ENCODE results near the gene DMXL1.
"Not testable (repeated sequence)": the region's sequence is repeated elsewhere in the genome, so short reads cannot be mapped to it uniquely, and the experiment has no call there.

The DMXL1 gene

DNA sequence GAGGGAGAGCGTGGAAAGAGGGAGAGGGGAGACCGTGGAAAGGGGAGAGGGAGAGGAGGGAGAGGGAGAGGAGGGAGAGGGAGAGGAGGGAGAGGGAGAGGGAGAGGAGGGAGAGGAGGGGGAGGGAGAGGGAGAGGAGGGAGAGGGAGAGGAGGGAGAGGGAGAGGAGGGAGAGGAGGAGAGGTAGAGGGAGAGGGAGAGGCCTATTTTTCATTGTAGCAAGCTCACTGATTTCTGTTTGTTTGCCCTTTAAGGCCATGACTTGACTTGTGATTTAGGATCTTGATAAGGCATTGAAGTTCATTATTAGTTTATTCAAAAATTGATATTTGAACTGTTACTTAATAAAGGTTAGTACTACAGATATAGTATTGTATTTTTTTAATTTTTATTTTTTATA, 52.4 kb downstream of the DMXL1 start:
- H3K27me3 Mint-ChIP-seq, result no peaks in the 10 kb centered on the region
- CTCF ChIA-PET, result no interaction called here
- DNase-seq, result no peak
- H3K27ac Mint-ChIP-seq, result no peak overlapping the region
- H3K4me1 Mint-ChIP-seq, result no peaks in the 10 kb centered on the region
- H3K36me3 Mint-ChIP-seq, result peaks cover 32% of the 10 kb centered on the region
- H3K9me3 Mint-ChIP-seq, result peaks cover 3% of the 10 kb centered on the region
- H3K4me3 Mint-ChIP-seq, result no peak overlapping the region

DNA sequence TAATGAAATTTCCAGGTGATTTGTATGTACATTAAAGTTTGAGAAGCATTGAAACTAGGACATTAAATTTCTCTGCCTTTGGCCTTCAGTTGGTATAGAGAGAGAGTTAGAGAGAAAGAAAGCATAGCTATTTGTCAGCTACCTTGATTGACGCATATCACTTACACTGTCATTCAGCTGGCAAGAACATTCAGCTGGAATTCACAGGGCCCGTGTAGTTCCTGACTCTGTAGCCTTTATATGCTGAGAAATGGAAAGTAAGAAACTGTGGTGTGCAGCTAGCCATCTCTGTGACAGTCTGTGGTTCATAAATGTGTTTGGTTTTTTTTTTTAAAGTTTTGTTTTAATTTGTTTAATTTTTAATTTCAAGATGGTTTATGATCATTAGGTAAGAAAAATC, 58.9 kb downstream of the DMXL1 start:
- H3K4me1 Mint-ChIP-seq, result no peaks in the 10 kb centered on the region
- no peak overlapping the region for H3K27ac Mint-ChIP-seq
- H3K9me3 Mint-ChIP-seq, result no peaks in the 10 kb centered on the region
- no peaks in the 10 kb centered on the region for H3K27me3 Mint-ChIP-seq
- no peak overlapping the region for H3K4me3 Mint-ChIP-seq
- no peak for DNase-seq
- CTCF ChIA-PET, result no interaction called here
- peaks cover 31% of the 10 kb centered on the region for H3K36me3 Mint-ChIP-seq

DNA sequence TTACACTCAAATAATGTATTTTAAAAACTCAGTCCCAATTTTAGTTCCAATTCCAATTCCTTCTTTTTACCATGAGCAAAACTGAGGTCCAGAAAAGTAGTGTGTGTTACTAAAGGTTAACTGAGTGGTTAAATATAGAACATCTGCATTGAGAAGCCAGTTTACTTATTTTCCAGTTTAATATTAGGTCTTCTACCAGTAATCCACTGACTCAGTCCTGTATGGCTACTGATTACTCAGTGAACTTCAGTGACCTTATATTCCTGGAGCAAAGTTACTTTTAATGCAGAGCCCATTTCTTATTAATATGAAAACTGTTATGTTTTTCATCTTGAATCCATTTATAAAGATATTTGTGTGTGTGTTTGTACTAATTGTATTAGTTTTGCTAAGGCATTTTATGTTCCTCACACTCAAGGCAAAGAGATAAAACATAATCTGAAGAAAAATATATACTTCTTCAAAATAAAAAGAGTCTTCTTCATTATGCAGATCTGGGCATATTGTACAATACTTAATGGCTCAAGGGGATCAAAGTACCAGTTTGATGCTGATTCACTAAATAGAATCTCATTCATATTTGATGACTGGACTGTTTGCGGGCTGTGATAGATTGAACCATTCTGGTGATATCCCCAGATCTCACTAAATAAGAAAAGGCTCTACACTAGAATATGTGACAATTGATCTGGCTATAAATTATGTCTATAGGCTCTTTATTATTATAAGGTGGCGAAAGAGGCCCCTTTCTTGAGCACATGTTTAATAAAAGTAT, 60.8 kb downstream of the DMXL1 start:
- no peak for DNase-seq
- Mint-ChIP-seq H3K27me3 (no peaks in the 10 kb centered on the region), H3K27ac (no peak overlapping the region), H3K4me3 (no peak overlapping the region), H3K36me3 (peaks cover 45% of the 10 kb centered on the region), H3K9me3 (peaks cover 14% of the 10 kb centered on the region), H3K4me1 (no peaks in the 10 kb centered on the region)
- CTCF ChIA-PET, result no interaction called here

DNA sequence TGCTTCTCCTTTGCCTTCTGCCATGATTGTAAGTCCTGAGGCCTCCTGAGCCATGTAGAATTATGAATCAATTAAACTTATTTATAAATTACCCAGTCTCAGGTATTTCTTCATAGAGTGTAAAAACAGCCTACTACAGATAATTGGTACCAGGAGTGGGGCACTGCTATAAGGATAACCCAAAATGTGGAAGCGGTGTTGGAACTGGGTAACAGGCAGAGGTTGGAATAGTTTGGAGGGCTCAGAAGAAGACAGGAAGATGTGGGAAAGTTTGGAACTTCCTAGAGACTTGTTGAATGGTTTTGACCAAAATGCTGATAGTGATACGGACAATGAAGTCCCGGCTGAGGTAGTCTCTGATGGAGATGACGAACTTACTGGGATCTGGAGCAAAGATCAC, 64.9 kb downstream of the DMXL1 start:
- H3K27me3 Mint-ChIP-seq, H3K4me3 Mint-ChIP-seq, H3K4me1 Mint-ChIP-seq, H3K27ac Mint-ChIP-seq, CTCF ChIA-PET, DNase-seq: not testable (repeated sequence)
- H3K36me3 Mint-ChIP-seq, result peaks cover 58% of the 10 kb centered on the region
- H3K9me3 Mint-ChIP-seq, result peaks cover 28% of the 10 kb centered on the region

DNA sequence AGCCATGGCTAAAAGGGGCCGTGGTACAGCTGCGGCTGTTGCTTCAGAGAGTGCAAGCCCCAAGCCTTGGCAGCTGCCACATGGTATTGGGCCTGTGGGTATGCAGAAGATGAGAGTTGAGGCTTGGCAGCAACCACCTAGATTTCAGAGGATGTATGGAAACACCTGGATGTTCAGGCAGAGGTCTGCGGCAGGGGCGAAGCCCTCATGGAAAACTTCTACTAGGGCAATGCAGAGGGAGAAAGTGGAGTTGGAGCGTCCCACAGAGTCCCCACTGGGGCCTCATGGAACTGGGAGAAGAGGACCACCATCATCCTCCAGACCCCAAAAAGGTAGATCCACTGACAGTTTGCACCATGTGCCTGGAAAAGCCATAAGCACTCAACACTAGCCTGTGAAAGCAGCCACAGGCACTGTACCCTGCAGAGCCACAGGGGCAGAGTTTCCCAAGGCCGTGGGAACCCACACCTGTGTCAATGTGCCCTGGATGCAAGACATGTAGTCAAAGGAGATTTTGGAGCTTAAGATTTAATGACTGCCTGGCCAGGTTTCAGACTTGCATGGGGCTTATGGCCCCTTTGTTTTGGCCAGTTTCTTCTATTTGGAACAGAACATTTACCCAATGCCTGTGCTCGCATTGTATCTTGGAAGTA, 65.9 kb downstream of the DMXL1 start:
- CTCF ChIA-PET, result no interaction called here
- H3K9me3 Mint-ChIP-seq, result peaks cover 29% of the 10 kb centered on the region
- no peaks in the 10 kb centered on the region for H3K27me3 Mint-ChIP-seq
- H3K4me1 Mint-ChIP-seq, result no peaks in the 10 kb centered on the region
- no peak overlapping the region for H3K27ac Mint-ChIP-seq
- no peak for DNase-seq
- peaks cover 58% of the 10 kb centered on the region for H3K36me3 Mint-ChIP-seq
- no peak overlapping the region for H3K4me3 Mint-ChIP-seq

DNA sequence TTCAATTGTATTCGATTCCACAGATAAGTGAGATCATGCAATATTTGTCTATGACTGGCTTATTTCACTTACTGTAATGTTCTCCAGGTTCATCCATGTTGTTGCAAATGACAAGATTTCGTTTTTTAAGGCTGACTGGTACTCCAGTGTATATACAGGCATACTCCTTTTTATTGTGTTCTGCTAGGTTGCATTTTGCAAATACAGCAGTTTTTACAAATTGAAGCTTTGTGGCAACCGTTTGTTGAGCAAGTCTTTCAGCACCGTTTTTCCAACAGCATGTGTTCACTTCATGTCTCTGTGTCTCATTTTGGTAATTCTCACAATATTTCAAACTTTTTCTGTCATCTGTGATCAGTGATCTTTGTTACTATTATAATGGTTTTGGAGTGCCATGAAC, 82.7 kb downstream of the DMXL1 start:
- no peak overlapping the region for H3K4me3 Mint-ChIP-seq
- H3K9me3 Mint-ChIP-seq, result peaks cover 7% of the 10 kb centered on the region
- H3K27ac Mint-ChIP-seq, result no peak overlapping the region
- no peaks in the 10 kb centered on the region for H3K4me1 Mint-ChIP-seq
- no peak for DNase-seq
- peaks cover 55% of the 10 kb centered on the region for H3K36me3 Mint-ChIP-seq
- CTCF ChIA-PET, result interaction anchor here (0.6 kb wide), 1 partner anchor 13 kb away, joined by 4 read pairs; no protein-coding TSS in a partner anchor
- no peaks in the 10 kb centered on the region for H3K27me3 Mint-ChIP-seq

DNA sequence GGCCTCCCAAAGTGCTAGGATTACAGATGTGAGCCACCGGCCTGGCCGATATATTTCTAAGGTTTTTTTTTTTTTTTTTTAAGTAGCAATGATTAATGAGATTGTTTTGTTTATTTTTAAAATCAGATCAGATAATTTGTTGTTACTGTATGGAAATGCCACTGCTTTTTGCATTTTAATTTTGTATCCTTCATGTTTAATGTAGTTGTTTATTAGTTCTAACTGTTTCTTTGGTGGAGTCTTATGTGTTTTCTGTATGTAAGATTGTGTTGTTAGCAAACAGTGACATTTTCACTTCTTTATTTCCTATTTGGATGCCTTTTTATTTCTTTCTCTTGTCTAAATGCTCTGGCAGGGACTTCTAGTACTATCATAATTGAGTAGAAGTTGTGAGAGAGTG, 87.3 kb downstream of the DMXL1 start:
- peaks cover 8% of the 10 kb centered on the region for H3K9me3 Mint-ChIP-seq
- no peaks in the 10 kb centered on the region for H3K4me1 Mint-ChIP-seq
- no peaks in the 10 kb centered on the region for H3K27me3 Mint-ChIP-seq
- H3K36me3 Mint-ChIP-seq, result peaks cover 45% of the 10 kb centered on the region
- DNase-seq, result no peak
- CTCF ChIA-PET, result no interaction called here
- H3K4me3 Mint-ChIP-seq, result no peak overlapping the region
- no peak overlapping the region for H3K27ac Mint-ChIP-seq

DNA sequence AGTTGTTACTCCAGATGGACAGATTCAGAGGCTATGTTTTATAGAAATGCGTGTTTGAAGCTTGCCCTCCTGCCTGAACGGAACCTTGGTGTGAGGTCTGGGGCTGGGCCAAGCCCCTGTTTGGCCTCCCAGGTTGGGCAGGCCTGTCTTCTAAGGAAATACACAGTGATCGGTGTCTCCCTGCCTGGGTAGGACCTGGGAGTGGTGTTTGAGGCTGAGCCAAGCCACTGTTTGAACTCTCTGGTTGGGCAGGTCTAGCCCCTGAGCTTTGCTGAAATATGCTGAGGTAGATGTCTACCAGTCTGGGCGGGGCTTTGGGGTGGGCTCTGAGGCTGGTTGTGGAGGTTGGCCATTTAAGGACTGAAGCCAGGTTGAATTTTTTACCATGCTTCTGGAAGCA, 90.5 kb downstream of the DMXL1 start:
- no peak overlapping the region for H3K27ac Mint-ChIP-seq
- no peak overlapping the region for H3K4me3 Mint-ChIP-seq
- CTCF ChIA-PET, result no interaction called here

DNA sequence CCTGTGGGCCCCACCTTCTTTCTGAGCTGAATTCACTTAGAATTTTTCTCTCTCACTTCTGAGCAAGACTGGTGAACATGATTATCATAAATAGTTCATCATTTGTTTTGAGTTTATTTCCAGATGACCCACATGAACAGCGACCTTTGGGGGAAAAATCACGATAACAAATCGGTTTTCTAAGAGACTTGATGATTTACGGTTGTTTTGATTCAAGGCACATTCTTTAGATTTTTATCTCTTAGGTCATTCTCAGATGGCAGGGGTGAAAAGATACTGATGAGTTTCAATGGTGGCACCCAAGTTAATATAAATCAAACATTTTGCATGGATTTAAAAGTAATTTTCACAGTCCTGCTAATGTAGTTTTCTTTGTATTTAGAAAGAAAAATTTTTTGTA, 95.1 kb downstream of the DMXL1 start:
- CTCF ChIA-PET, result no interaction called here
- Mint-ChIP-seq H3K9me3 (no peaks in the 10 kb centered on the region), H3K4me1 (peaks cover 3% of the 10 kb centered on the region), H3K27ac (no peak overlapping the region), H3K27me3 (no peaks in the 10 kb centered on the region), H3K4me3 (no peak overlapping the region), H3K36me3 (peaks cover 32% of the 10 kb centered on the region)
- no peak for DNase-seq

More for the DNA sequence above, 90.5 kb downstream of the DMXL1 start:
- H3K9me3 Mint-ChIP-seq, result peaks cover 8% of the 10 kb centered on the region
- H3K36me3 Mint-ChIP-seq, result peaks cover 34% of the 10 kb centered on the region
- H3K4me1 Mint-ChIP-seq, result no peaks in the 10 kb centered on the region
- DNase-seq, result no peak
- H3K27me3 Mint-ChIP-seq, result no peaks in the 10 kb centered on the region

DNA sequence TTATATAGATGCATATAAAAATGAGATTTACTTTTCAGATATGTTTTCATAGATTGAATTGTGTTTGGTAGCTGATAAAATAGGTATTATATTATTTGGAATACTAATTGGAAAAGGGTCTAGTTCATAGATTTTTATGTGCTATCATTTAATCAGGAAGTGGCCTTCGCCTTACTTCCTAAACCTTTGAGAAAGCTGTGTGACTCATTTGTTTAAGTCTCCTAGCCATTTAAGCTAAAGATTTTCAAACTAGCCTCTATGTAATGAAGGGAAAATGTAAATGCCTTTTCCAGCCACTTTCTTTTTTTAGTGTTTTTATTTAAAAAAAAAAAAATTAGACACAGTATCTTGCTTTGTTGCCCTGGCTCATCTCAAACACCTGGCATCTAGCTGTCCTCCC, 97.5 kb downstream of the DMXL1 start:
- H3K4me1 Mint-ChIP-seq, result peaks cover 3% of the 10 kb centered on the region
- CTCF ChIA-PET, result interaction anchor here (0.7 kb wide), 1 partner anchor 46 kb away, joined by 3 read pairs; no protein-coding TSS in a partner anchor
- no peak overlapping the region for H3K4me3 Mint-ChIP-seq
- H3K36me3 Mint-ChIP-seq, result peaks cover 32% of the 10 kb centered on the region
- DNase-seq, result no peak
- no peaks in the 10 kb centered on the region for H3K9me3 Mint-ChIP-seq
- H3K27ac Mint-ChIP-seq, result no peak overlapping the region
- H3K27me3 Mint-ChIP-seq, result no peaks in the 10 kb centered on the region

DNA sequence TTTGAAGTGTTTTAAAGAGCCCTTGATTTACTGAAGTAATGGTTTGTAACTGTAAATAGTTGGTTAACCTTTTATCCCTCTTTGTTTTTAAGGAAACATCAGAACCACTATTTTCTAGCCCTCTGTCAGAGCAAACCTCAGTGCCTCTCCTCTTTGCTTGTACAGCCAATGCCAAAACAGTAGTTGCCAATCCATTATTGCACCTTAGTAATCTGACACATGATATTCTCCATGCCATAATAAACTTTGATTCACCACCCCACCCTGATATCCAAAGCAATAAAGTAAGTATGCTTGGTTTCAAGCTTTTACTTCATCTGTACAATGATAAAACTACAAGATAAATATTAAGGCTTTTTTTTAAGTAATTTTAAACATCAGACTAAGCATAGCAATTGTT, 100.8 kb downstream of the DMXL1 start:
- H3K36me3 Mint-ChIP-seq, result peaks cover 20% of the 10 kb centered on the region
- DNase-seq, result no peak
- H3K4me3 Mint-ChIP-seq, result no peak overlapping the region
- H3K27ac Mint-ChIP-seq, result no peak overlapping the region
- peaks cover 8% of the 10 kb centered on the region for H3K4me1 Mint-ChIP-seq
- no peaks in the 10 kb centered on the region for H3K27me3 Mint-ChIP-seq
- no peaks in the 10 kb centered on the region for H3K9me3 Mint-ChIP-seq
- CTCF ChIA-PET, result no interaction called here

DNA sequence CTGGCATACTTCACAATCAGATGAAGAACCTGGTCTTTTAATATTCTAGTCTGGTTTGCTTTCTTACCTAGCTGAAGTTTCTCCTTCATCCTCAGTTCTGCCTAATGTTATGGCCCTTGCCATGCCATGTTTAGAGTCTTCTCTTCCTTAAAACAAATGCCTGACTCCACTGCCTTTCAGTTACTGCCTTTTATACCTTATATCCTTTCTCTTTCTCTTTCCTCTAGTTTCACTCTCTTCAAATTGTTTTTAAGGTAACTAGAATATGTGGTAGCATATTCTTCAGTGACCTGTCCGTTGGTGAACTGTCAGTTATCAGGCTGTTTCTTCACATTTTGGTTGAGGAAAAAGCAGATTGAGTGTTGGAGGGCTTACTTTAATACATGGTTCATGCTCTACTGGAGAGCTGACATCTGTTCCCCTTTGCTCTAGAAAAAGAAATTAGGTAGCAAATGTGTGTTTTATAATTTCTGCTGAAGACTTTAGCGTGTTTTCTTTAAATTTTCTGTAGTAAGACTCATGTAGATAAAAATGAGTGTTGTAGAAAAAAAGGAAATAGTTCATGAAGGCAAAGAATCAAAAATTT, 103.8 kb downstream of the DMXL1 start:
- no peaks in the 10 kb centered on the region for H3K27me3 Mint-ChIP-seq
- DNase-seq, result no peak
- H3K9me3 Mint-ChIP-seq, result no peaks in the 10 kb centered on the region
- peaks cover 19% of the 10 kb centered on the region for H3K36me3 Mint-ChIP-seq
- H3K27ac Mint-ChIP-seq, result no peak overlapping the region
- CTCF ChIA-PET, result no interaction called here
- peaks cover 5% of the 10 kb centered on the region for H3K4me1 Mint-ChIP-seq
- no peak overlapping the region for H3K4me3 Mint-ChIP-seq

DNA sequence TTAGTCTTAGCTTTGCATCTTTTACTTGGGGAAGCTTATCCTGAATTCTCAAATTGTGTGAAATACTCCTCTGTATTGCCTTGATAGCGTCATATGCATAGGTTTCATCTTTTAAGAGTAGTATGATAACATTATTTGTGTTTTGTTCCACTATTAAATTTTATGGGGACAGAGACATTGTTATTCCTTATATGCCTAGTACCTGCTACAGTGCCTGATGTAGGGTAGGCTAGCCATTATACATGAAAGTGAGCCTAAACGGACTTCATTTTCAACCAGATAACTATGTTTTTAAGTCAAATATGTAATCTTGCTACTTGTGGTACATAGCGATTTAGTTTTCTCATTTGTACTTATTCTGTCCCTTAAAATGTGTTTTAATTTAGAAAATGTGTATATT, 105.9 kb downstream of the DMXL1 start:
- no peak overlapping the region for H3K4me3 Mint-ChIP-seq
- no peaks in the 10 kb centered on the region for H3K9me3 Mint-ChIP-seq
- H3K27me3 Mint-ChIP-seq, result no peaks in the 10 kb centered on the region
- no peak for DNase-seq
- peaks cover 5% of the 10 kb centered on the region for H3K4me1 Mint-ChIP-seq
- CTCF ChIA-PET, result no interaction called here
- H3K27ac Mint-ChIP-seq, result no peak overlapping the region
- H3K36me3 Mint-ChIP-seq, result peaks cover 11% of the 10 kb centered on the region

DNA sequence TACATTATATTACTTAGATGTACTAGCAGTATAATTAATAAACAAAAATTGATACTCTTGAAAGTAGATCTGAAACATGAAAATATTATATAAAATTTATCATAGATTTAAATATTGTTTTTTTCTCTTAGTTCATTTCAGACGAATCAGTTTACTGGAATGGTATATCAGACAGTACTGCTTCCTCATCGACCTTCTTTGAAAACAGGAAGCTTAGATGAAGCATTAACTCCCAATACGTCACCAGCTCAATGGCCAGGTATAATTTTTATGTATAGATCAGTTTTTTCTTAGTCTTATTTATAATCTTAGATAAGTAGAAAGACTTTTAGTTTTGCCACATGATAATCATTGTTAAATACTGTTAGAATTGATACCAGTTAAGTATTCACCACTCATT, 106.3 kb downstream of the DMXL1 start:
- Mint-ChIP-seq H3K4me3 (no peak overlapping the region), H3K4me1 (peaks cover 5% of the 10 kb centered on the region), H3K27ac (no peak overlapping the region), H3K27me3 (no peaks in the 10 kb centered on the region), H3K36me3 (peaks cover 10% of the 10 kb centered on the region), H3K9me3 (no peaks in the 10 kb centered on the region)
- no peak for DNase-seq
- CTCF ChIA-PET, result no interaction called here

DNA sequence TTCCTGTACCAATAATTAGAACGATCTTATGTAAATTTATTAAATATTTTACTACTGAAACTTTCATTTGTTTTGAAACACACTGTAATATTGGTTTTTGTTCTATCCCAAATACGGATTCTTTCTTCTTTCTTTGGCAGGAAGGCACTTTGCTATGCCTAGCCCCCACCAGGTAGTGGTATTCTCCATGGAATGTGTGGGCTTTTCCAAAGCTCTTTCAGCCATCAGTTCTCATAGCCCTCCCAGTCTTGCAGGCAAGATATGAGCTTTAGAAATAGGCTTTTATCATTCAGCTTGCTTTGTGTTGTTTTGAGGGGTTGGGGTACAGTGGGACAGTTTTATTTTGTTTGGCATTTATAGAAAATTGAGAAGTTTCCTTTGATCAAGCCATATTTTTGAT, 107.5 kb downstream of the DMXL1 start:
- Mint-ChIP-seq H3K9me3 (no peaks in the 10 kb centered on the region), H3K36me3 (peaks cover 7% of the 10 kb centered on the region), H3K4me3 (no peak overlapping the region), H3K4me1 (peaks cover 5% of the 10 kb centered on the region), H3K27ac (no peak overlapping the region), H3K27me3 (no peaks in the 10 kb centered on the region)
- no peak for DNase-seq
- CTCF ChIA-PET, result interaction anchor here (0.6 to 1.2 kb wide), 2 partner anchors 19 to 257 kb away, joined by 3 to 4 read pairs; no protein-coding TSS in a partner anchor

All from activated naive CD4-positive, alpha-beta T cell treated with anti-CD3 and anti-CD28 coated beads, Interleukin-2, amount 10 ng/mL, durations not matched to agents 7 days and 5 days (primary cell).